ENCODE data around the gene ZNF774.
"Not testable (repeated sequence)": the region's sequence is repeated elsewhere in the genome, so short reads cannot be mapped to it uniquely, and the experiment has no call there.

- not testable (repeated sequence) for TF ChIP-seq CTCF, POLR2A, EP300 (IDR thresholded peaks at IDR 0.05)
Observed at GRCh38 chr15:90305355-90305754, 46.7 kb upstream of the ZNF774 start.

All from ovary (tissue), 3 donors.